Heart left ventricle (tissue), 16 donors: ENCODE results near the gene HCK. TPM values are rescaled to one million over a fixed set of nuclear protein-coding genes. Genes with fewer than 3 reads are reported as not detected.
A peak's percentile ranks its signal among the peaks of the same experiment; 100 is the strongest.

Source experiments
- ATAC-seq, 4 donors: fragments of 200-7000 bp; cut with Tn5 transposase; one replicate each; pipeline ENCODE4 v1.9.1; 2020 to 2022; ENCODE audit warnings: moderate library complexity in 4 of 4, mild to moderate bottlenecking in 3 of 4, moderate number of reproducible peaks in 1 of 4
- DNase-seq, 5 donors: peaks; one replicate each; pipeline ENCODE4 v3.0.0-alpha.2; 2020
- H3K27ac ChIP-seq, 12 donors: fragments of 200-600 bp; sonication (generic) in 4 of 12; one replicate each; pipeline versions ENCODE4 v1.5.0 to v1.8.0; 2016 to 2022; ENCODE audit warnings: mild to moderate bottlenecking in 2 of 12
- H3K27me3 ChIP-seq, 9 donors: fragments of 200-600 bp; sonication (generic) in 2 of 9; one replicate each; pipeline versions ENCODE4 v1.5.1 to v1.8.0; 2016 to 2022; ENCODE audit warnings: mild to moderate bottlenecking in 3 of 9
- H3K36me3 ChIP-seq, 9 donors: fragments of 200-600 bp; sonication (generic) in 2 of 9; one replicate each; pipeline versions ENCODE4 v1.5.0 to v1.8.0; 2018 to 2022; ENCODE audit warnings: mild to moderate bottlenecking in 2 of 9
- H3K4me1 ChIP-seq, 12 donors: fragments of 200-600 bp; sonication (generic) in 4 of 12; one replicate each; pipeline versions ENCODE4 v1.5.0 to v1.8.0; 2016 to 2022; ENCODE audit warnings: mild to moderate bottlenecking in 3 of 12
- H3K4me3 ChIP-seq, 12 donors: fragments of 200-600 bp; sonication (generic) in 4 of 12; one replicate each; pipeline versions ENCODE4 v1.5.0 to v1.8.0; 2017 to 2022; ENCODE audit warnings: mild to moderate bottlenecking in 9 of 12, moderate library complexity in 4 of 12
- H3K9me3 ChIP-seq, 12 donors: fragments of 200-600 bp; sonication (generic) in 4 of 12; one replicate each; pipeline versions ENCODE4 v1.5.0 to v1.8.0; 2016 to 2022; ENCODE audit warnings: mild to moderate bottlenecking in 1 of 12
- POLR2A ChIP-seq, 2 donors: fragments of 450-650 bp; IDR thresholded peaks; one replicate each; pipeline ENCODE4 v1.6.1; 2017; ENCODE audit warnings: antibody characterized with exemption in 2 of 2, mild to moderate bottlenecking in 2 of 2, moderate library complexity in 2 of 2
- WGBS, 4 donors: extraction: QIAGEN DNeasy Blood & Tissue Kit in 2 of 4; methylation state at CpG; one replicate each; pipeline versions ENCODE4 v1.1.5 to v1.1.7; 2013 to 2018; 5-methylcytosine and 5-hydroxymethylcytosine counted together
- intact Hi-C, 10 donors: fragments of 100-400 bp; cut with DNase I; formaldehyde crosslinking; loops; one replicate each; pipeline versions ENCODE4 v1.11.1 to v1.14.2; 2022
- polyA plus RNA-seq, 2 donors: library from polyadenylated mRNA; stranded (reverse); fragments of 200-250 nt; gene quantifications; one replicate each; pipeline ENCODE4 v1.2.3, GENCODE V29; 2013
- total RNA-seq, 9 donors: library from RNA; depleted of rRNA in 2 of 9; stranded (reverse); fragments of >200 nt in 2 of 9; fragmentation: NEBNext Ultra II Directional in 3 of 9; extraction: Animal tissue kit (Norgen Biotek cat#: 25700) in 3 of 9; gene quantifications; one replicate each; pipeline versions ENCODE4 v1.1.0 to v1.2.4, GENCODE V29; 2016 to 2023
- TF ChIP-seq, protein P1 (sequence below), 12 donors: fragments of 200-600 bp; sonication (generic) in 4 of 12; IDR thresholded peaks; one replicate each; pipeline versions ENCODE4 v1.5.0 to v1.8.0; 2018 to 2022; ENCODE audit warnings: antibody characterized with exemption in 12 of 12, mild to moderate bottlenecking in 5 of 12
- donor health status: ischemic (EF 13 %, LVEDD 7.1; RV severe dilation, severe dysfunction).
- donor health status: healthy with polysubstance abuse.
- donor health status: DM: no; HTN: yes; CAD: no.
- donor health status: DM: no; HTN: no; CAD: no.
- donor health status: ischemic (EF 25% LVEDD 6.9; RV normal size, moderate dysfunction).
- donor health status: ischemic (EF 25% LVEDD 5.7; RV mildly dilated, moderate dysfunction).
- donor health status: healthy.
- donor health status: DM: yes; HTN: yes; CAD: no.
- donor health status: ischemic (EF 35%, LVEDD 5.7; RV mildly dilated, moderate dysfunction).
- donor health status: nonischemic (EF 11% LVEDD 7.7; RV severe dilation, severe dysfunction).
- donor health status: DM: yes; HTN: yes; CAD: no.
- donor health status: PGD.
- donor health status: ischemic (EF 29% LVEDD 5.4; RV normal size, mild dysfunction).
- donor health status: nonischemic (EF 23%, LVEDD 6.1; RV moderate dilation, normal function).

HCK gene
- total and polyA plus RNA-seq, 11 donors: 1.4 to 52.0 (median 4.4) TPM

- peaks cover 0 to 5% (median 0%) of the 10 kb centered on the region in 9 donors for H3K36me3 ChIP-seq
- WGBS, 4 donors: 44 to 54% (median 46%) methylated on average over 9 of the region's 9 CpGs
- H3K27ac ChIP-seq: peak overlapping the region in 1 of 12 donors; percentile 44
- no peak for TF ChIP-seq POLR2A (IDR thresholded peaks at IDR 0.05)
- TF ChIP-seq, protein P1, sequence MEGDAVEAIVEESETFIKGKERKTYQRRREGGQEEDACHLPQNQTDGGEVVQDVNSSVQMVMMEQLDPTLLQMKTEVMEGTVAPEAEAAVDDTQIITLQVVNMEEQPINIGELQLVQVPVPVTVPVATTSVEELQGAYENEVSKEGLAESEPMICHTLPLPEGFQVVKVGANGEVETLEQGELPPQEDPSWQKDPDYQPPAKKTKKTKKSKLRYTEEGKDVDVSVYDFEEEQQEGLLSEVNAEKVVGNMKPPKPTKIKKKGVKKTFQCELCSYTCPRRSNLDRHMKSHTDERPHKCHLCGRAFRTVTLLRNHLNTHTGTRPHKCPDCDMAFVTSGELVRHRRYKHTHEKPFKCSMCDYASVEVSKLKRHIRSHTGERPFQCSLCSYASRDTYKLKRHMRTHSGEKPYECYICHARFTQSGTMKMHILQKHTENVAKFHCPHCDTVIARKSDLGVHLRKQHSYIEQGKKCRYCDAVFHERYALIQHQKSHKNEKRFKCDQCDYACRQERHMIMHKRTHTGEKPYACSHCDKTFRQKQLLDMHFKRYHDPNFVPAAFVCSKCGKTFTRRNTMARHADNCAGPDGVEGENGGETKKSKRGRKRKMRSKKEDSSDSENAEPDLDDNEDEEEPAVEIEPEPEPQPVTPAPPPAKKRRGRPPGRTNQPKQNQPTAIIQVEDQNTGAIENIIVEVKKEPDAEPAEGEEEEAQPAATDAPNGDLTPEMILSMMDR (IDR thresholded peaks at IDR 0.05): peak in 7 of 12 donors; percentile 6 to 37 (median 17)
- intact Hi-C loops: loop anchor here (5.0 to 10.0 kb wide), 8 partner anchors 57 to 620 kb away; partner anchors contain the start of gene PDRG1 (in 7 of the 10)
- DNase-seq: peak in 1 of 5 donors; percentile 40
- ATAC-seq: peak in 3 of 4 donors; percentile 55 to 73 (median 69)
- H3K4me1 ChIP-seq: peaks cover 3 to 72% (median 8%) of the 10 kb centered on the region in 12 donors
- H3K9me3 ChIP-seq: peaks cover 0 to 6% (median 0%) of the 10 kb centered on the region in 12 donors
- no peak overlapping the region for H3K4me3 ChIP-seq
- peaks cover 0 to 28% (median 5%) of the 10 kb centered on the region in 9 donors for H3K27me3 ChIP-seq
Observed at GRCh38 chr20:32034581-32035425, 17.2 kb upstream of the HCK start.

- TF ChIP-seq, protein P1 (IDR thresholded peaks at IDR 0.05): no peak
- peaks cover 0 to 28% (median 5%) of the 10 kb centered on the region in 9 donors for H3K27me3 ChIP-seq
- H3K27ac ChIP-seq: peak overlapping the region in 1 of 12 donors; percentile 44
- DNase-seq (no peak), ATAC-seq (no peak)
- no peak overlapping the region for H3K4me3 ChIP-seq
- 81 to 90% (median 87%) methylated on average over 8 of the region's 8 CpGs for WGBS, 4 donors
- intact Hi-C loops: loop anchor here in 8 of 10 donors (5.0 to 10.0 kb wide), 5 partner anchors 57 to 619 kb away; partner anchors contain the start of gene PDRG1 (in 1 of the 8)
- peaks cover 0 to 6% (median 0%) of the 10 kb centered on the region in 12 donors for H3K9me3 ChIP-seq
- H3K36me3 ChIP-seq: peaks cover 0 to 2% (median 0%) of the 10 kb centered on the region in 9 donors
- H3K4me1 ChIP-seq: peaks cover 3 to 77% (median 8%) of the 10 kb centered on the region in 12 donors
Observed at GRCh38 chr20:32035426-32035779, 16.6 kb upstream of the HCK start.

- intact Hi-C loops: loop anchor here in 8 of 10 donors (5.0 to 10.0 kb wide), 5 partner anchors 56 to 619 kb away; partner anchors contain the start of gene PDRG1 (in 1 of the 8)
Observed at GRCh38 chr20:32036252-32036651, 15.8 kb upstream of the HCK start.

More at GRCh38 chr20:32036252-32036651, 15.8 kb upstream of the HCK start:
- Histone ChIP-seq H3K27me3 (peaks cover 0 to 23% (median 5%) of the 10 kb centered on the region in 9 donors), H3K27ac (no peak overlapping the region), H3K36me3 (peaks cover 0 to 2% (median 0%) of the 10 kb centered on the region in 9 donors), H3K9me3 (peaks cover 0 to 6% (median 0%) of the 10 kb centered on the region in 12 donors), H3K4me3 (no peak overlapping the region), H3K4me1 (peaks cover 1 to 79% (median 4%) of the 10 kb centered on the region in 12 donors)
- ATAC-seq: no peak
- TF ChIP-seq, protein P1 (IDR thresholded peaks at IDR 0.05): no peak
- TF ChIP-seq POLR2A (IDR thresholded peaks at IDR 0.05): no peak
- no peak for DNase-seq
- 56 to 64% (median 59%) methylated on average over 4 of the region's 4 CpGs for WGBS, 4 donors
